ENCODE measurements around the gene ETFBKMT.

Gene ETFBKMT

GRCh38 chr12:31659087-31659942 is at the start of gene ETFBKMT:
Gene ETFBKMT, plus strand, starts transcription at chr12:31659688. Its CDS starts 2,266 bp downstream, at chr12:31661954.
- DNase-seq = peak; percentile 44 to 96 (median 83)

- DNase-seq = no peak
Measured at GRCh38 chr12:31612819-31613218, 46.7 kb upstream of the ETFBKMT start.

DNA sequence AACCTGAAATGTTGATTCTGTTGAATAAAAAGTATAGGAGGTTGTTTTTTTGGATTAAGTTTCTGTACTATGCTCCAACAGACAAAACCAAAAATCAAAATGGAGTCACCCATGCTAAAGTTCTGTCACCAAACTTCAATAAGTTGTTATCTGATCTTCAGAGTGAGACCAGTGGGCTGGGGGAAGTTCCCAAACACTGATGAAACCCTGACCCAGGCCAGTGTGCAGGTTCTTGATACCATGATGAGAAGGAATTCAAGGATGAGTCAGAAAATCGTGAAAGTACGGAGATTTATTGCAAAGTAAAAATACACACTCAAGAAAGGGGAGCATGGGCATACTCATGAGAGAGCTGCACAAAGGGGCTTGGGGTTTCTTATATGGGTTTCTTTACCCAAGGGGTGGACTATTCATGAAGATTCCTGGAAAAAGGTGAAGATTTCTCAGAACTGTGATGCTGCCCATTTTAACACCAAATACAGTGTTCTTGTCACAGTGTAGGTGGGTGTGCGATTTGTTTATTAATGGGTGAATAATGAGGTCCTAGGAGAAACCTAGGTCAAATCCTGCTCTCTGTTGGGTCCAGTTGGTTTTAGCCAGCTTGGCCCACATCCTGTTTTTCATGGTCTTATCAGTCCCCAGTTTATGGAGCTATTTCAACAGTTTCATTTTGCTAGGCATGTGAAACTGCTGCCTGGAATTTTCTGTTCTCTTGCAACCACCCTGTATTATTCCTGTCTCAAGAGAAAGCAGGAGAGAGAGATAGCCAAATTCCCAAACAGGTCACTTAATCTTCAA is 41.1 kb upstream of the ETFBKMT start:
- DNase-seq = no peak

- no peak for DNase-seq
Measured at GRCh38 chr12:31620311-31620710, 39.2 kb upstream of the ETFBKMT start.

GRCh38 chr12:31622038-31622437 is 37.5 kb upstream of the ETFBKMT start:
- DNase-seq = no peak

DNA sequence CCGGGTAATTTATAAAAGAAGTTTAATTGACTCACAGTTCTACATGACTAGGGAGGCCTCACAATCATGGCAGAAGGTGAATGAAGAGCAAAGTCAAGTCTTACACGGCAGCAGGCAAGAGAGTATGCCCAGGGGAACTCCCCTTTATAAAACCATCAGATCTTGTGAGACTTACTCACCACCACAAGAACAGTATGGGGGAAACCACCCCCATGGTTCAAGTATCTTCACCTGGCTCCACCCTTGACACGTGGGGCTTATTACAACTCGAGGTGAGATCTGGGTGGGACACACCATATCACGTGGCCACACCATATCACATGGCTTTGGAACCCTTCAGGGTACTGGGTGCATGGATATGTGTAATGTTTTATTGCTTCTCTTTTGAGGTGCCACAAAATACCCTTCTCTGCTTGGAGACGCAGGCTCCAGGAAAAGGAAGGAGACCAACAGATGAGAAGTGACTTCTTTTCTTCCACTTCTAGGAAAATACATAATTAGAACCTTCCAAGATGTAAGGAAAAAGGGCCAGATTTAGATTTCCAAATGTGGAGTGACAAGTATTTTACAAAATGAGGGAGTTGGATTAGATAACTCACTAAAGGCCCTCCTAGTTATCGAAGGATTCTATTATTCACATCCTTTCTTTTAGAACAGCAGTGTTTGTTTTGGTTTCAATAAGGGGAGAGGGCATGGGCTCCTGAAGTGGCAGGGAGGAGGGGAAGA is 33.1 kb upstream of the ETFBKMT start:
- no peak for DNase-seq

- DNase-seq = no peak
Measured at GRCh38 chr12:31627456-31628054, 31.9 kb upstream of the ETFBKMT start.

GRCh38 chr12:31629756-31630732 is 29.4 kb upstream of the ETFBKMT start:
- no peak for DNase-seq

DNA sequence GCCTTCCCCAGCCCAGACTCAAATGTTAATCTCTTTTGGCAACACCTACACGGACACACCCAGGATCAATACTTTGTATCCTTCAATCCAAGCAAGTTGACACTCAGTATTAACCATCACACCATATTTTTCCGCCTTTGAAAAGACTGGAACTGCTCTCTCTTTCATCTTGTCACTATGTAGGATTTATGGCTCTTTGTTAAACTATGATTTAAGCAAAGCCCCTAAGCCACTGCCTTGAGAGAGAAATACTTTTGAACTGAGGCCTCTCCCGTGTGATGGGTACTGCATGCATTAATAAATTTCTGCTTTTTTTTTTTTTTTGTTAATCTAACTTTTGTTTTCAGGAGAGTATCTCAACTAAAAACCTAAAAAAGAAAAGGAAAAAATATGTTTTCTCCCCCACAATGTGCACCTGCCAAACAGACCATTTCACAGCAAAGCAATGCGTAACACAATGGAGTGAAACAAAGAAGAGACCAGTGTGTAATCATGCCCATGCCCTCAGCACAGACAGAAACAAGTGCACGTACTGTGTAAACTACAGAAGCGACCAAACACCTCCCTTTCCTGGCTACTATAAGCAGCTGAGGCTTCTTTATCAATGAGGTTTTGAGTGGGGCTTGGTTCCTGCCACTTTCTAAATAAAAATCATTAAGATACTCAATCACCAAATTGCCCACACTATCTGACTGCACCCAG is 28.3 kb upstream of the ETFBKMT start:
- DNase-seq = no peak

DNA sequence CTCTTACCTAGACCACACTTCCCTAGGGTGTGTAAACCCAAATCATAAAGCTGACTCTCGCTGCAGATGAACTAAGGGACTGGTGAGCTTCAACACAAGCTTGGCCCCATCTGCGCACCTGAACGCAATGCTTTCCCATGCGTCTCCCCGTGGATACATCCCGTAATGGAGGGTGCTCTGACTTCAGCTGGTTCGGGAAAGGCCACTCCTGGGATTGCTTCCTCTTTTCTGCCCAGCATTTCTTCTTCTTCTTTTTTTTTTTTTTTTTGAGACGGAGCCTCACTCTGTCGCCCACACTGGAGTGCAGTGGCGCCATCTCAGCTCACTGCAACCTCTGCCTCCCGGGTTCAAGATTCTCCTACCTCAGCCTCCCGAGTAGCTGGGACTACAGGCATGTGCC is 27.7 kb upstream of the ETFBKMT start:
- DNase-seq = no peak

GRCh38 chr12:31633464-31633863 is 26.0 kb upstream of the ETFBKMT start:
- no peak for DNase-seq

DNA sequence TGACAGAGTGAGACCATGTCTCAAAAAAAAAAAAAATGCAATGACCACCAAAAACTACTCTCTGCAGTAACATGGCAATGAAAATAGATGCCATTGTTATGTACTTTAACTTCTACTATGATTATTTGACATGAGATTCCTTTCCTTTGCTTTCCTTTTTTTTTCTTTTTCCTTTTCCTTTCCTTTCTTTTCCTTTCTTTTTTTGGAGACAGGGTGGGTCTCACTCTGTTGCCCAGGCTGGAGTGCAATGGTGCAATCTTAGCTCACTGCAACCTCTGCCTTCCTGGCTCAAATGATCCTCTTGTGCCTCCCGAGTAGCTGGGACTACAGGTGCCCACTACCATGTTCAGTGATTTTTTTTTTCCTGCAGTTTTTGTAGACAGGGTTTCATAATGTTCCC is 24.9 kb upstream of the ETFBKMT start:
- no peak for DNase-seq

- no peak for DNase-seq
Measured at GRCh38 chr12:31641509-31642090, 17.9 kb upstream of the ETFBKMT start.

GRCh38 chr12:31644536-31644935 is 15.0 kb upstream of the ETFBKMT start:
- no peak for DNase-seq

GRCh38 chr12:31645924-31646323 is 13.6 kb upstream of the ETFBKMT start:
- no peak for DNase-seq

- DNase-seq = no peak
Measured at GRCh38 chr12:31647086-31647491, 12.4 kb upstream of the ETFBKMT start.

GRCh38 chr12:31650918-31651317 is 8.6 kb upstream of the ETFBKMT start:
- DNase-seq = no peak

- no peak for DNase-seq
Measured at GRCh38 chr12:31651893-31652521, 7.5 kb upstream of the ETFBKMT start.

- DNase-seq = no peak
Measured at GRCh38 chr12:31655208-31655607, 4.3 kb upstream of the ETFBKMT start.

Measured in hypothalamus (tissue), 51 donors.